Stimulated activated CD4-positive, alpha-beta T cell treated with anti-CD3 and anti-CD28 coated beads, TNF-alpha, amount 100 ng/mL, for 1 hour (primary cell): ENCODE results near the gene COP1.

Experiments used
- DNase-seq, 3 donors: peaks; one replicate each; pipeline ENCODE4 v3.0.0-alpha.2; 2020; ENCODE audit warnings: low read depth in 3 of 3, low spot score in 1 of 3

COP1 gene

GRCh38 chr1:175976865-175977642, 230.0 kb downstream of the COP1 start:
- no peak for DNase-seq

DNA sequence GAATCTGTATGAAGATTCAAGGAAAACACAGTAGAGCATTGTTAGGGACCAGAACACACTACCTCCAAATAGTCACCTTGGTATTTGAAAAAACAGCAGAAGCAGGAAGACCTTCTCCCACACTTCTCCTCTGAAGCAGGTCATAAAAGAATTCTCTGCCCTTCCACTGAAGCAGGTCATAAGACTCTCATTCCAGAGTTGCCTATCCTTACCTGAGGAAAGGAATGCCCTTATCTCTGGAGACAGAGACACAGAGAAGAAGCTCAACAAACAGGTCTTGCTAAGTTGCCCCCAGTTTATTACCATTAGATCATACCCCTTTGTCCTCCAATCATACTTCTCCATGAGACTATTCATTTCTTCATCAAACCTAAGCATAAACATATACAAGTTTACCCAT, 237.9 kb downstream of the COP1 start:
- no peak for DNase-seq

DNA sequence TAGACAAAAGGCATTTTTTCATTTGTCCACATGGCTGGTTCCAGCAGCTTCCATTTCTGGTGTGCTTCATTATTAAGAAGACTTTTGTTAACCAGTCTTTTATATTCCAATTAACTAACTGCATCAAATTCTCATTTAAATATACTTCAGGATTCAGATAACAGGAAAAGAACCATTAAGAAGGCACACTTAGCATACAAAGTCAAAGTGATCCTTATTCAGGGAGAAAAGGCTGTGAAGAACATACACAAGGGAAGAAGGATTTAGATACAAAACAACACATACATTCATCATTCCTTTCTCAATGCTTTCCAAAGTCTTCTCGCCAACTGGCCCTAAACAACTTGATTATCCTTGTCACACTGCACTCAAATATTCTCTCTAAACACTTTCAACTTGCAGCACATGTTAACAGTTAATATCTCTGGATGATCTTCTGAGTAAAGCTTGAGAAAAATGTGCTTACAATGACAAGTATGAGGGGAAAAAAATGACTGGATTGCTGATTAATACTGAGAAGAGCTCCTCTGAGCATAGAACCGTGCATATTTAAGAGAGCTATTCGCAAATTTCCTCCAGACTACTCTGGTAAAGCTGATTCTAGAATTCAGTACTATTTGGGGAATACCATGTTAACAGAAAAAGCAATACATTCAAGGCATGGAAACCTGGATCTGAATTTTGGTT, 238.5 kb downstream of the COP1 start:
- DNase-seq, result no peak

- DNase-seq, result no peak
These were observed 243.3 kb downstream of the COP1 start for GRCh38 chr1:175963740-175964139.

DNA sequence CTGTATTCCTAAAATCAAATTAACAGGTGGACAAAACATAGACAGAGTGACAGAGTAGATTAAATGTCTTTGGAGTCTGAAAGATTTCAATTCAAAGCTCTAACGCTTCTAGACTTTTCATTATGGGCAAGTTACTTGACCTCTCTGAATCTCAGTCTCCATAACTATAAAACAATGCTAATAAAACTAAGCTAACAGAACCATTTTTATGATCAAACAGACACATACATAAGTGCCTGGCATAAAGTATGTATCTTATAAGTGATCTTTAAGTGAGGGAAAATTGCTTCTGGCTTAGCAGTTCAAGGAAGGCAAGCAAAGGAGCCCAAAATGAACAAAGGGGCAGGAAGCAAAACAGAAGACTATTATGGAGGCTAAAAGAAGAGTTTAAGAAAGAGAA, 246.9 kb downstream of the COP1 start:
- no peak for DNase-seq

GRCh38 chr1:175951627-175952026, 255.5 kb downstream of the COP1 start:
- no peak for DNase-seq

- no peak for DNase-seq
These were observed 259.3 kb downstream of the COP1 start for GRCh38 chr1:175947771-175948170.

DNA sequence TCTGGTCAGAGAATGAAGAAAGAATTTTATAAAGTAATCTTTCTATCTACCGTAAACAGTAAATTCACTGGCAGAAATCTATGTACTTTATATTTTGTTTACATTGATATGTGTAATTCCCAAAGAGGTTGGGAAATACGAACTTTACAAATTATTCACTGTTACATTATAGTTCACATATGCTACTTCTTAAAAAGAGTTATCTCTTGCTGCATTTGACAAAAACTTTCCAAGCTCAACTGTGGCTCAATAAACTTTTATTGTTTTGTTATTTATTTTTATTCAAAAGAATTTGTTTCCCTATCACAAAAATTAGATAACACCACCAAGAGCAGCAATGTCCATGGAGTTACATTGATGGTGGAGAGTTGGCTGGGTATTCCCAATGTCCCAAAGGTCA, 262.5 kb downstream of the COP1 start:
- no peak for DNase-seq

DNA sequence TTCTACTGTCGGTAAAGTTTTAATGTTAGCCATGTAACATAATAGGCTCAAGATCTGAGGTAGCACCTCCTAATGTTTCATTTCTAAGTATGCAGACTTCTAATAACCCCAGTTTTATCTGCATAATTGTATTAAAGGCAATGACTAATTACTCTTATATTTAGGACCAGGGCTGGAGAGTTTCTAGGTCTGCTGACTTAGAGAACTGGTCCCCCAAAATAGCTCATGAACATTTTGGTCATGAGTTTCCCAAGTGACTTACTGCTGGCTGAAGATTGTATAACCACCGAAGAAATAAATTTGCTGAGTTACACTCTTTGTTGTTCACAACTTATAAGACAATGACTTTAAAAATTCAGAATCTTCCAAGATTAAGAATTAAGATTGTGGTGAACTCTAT, 265.9 kb downstream of the COP1 start:
- no peak for DNase-seq

- DNase-seq, result no peak
These were observed 270.4 kb downstream of the COP1 start for GRCh38 chr1:175936736-175937135.

- DNase-seq, result no peak
These were observed 271.4 kb downstream of the COP1 start for GRCh38 chr1:175935566-175936115.

GRCh38 chr1:175935166-175935565, 271.9 kb downstream of the COP1 start:
- DNase-seq, result no peak

GRCh38 chr1:175933801-175934200, 273.3 kb downstream of the COP1 start:
- no peak for DNase-seq

GRCh38 chr1:175927944-175928343, 279.1 kb downstream of the COP1 start:
- DNase-seq, result no peak

DNA sequence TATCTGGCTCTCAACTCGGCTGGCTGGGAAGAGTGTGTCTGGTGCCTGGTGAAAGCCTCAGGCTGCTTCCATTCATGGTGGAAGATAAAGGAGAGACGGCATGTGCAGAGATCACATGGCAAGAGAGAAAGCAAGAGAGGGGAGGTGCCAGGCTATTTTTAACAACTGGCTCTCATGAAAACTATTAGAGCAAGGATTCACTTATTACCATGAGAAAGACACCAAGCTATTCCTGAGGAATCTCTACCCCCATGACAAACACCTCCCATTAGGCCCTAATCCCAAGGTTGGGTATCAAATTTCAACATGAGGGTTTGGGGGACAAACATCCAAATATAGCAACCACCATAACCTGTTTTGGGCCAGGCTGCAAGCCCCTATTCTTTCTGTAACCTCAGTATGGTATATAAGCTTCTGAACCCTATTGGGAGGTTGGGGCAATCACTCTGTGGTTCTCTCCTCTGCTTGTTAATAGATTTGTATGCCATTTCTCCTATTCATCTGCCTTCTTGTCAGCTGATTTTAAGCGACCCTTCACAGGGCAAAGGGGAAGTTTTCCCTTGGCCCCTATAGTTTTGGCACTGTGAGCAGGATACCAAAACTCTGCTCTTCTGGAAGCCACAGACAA, 284.7 kb downstream of the COP1 start:
- DNase-seq, result no peak

DNA sequence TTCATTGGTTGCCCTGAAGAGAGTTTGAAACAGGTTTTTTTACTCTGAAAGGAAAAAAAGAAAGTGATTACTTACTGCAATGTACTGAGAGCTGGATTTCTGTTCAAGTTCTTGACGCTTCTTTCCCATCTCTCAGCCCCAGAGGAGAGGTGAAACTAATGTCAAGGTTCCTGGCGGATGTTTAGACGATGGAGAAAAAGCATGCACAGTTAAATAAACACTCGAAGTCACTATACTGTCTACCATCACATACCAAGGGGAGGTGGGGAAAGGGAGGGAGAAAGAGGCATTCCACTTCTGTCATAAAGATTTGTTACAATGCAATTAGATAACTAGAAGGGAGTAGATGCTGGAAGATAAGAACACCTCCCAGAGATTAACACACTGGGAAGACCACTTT, 286.7 kb downstream of the COP1 start:
- no peak for DNase-seq

- DNase-seq, result no peak
These were observed 288.1 kb downstream of the COP1 start for GRCh38 chr1:175919001-175919400.

GRCh38 chr1:175918364-175918801, 288.7 kb downstream of the COP1 start:
- DNase-seq, result no peak

DNA sequence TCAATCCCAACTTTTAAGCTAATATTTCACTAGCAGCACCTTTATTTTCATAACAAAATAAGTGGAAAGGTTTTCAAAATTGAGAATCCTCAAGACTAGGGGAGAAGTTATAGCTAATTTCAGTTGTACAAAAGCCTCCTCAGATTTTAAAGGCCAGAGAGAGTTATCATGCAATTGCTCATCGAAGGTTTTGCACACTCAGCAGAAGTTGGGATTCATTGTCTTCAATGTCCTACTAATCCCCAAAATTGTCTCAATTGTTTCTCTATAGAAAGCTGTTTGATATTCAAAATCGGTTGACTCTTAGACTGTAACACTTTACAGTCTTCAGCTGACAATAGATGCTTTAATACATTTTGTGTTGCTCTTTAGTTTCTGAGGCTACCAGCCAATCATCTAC, 293.0 kb downstream of the COP1 start:
- no peak for DNase-seq

DNA sequence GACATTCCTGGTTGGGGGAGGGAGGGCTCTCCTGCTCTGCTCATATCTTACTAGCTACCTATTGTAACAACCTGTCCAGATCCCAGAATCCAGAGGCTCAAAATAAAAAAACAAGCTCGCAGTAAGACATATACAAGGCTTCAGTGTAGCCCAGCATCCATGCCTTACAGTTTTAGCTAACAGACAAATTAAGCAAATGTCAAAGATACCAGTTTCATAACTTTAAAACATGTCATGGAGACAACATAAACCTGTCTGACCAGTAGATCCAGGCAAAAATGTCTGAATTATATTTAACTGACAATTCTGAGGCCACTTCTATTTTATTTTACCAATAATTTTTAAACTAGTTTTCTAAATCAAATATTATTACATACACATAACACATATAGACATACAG, 295.9 kb downstream of the COP1 start:
- DNase-seq, result no peak

DNA sequence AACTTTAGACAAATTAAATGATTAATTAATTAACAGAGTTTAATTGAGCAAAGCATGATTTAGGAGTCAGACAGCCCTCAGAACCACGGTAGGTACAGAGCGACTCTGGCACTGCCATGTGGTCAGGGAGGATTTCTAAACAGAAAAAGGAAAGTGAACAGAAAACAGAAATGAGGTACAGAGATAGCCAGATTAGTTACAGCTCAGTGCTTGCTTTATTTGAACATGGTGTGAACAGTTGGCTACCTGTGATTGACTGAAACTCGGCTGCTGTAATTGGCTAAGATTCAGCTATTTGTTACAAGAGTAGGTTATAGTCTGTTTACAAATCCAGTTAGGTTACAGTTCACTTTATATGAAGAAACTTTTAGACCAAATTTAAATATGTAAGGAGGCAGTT, 300.7 kb downstream of the COP1 start:
- no peak for DNase-seq

- DNase-seq, result no peak
These were observed 302.3 kb downstream of the COP1 start for GRCh38 chr1:175904808-175905207.
